Non-pigmented ciliary epithelial cell (primary cell): ENCODE measurements around the gene ALPL.
A peak's percentile ranks its signal among the peaks of the same experiment; 100 is the strongest.
"Not testable (repeated sequence)": the region's sequence is repeated elsewhere in the genome, so short reads cannot be mapped to it uniquely, and the experiment has no call there.

Experiments
- DNase-seq: peaks from one replicate; pipeline ENCODE4 v3.0.0-alpha.2; 2010; ENCODE audit warnings: low read depth

The ALPL gene

GRCh38 chr1:21507511-21508270, 1.5 kb upstream of the ALPL start:
- DNase-seq: no peak

GRCh38 chr1:21508580-21509350, 458 bp upstream of the ALPL start:
- no peak for DNase-seq

GRCh38 chr1:21510113-21510493, 880 bp downstream of the ALPL start:
- no peak for DNase-seq

GRCh38 chr1:21510885-21511578, 1.8 kb downstream of the ALPL start:
- no peak for DNase-seq

GRCh38 chr1:21511579-21512522, 2.6 kb downstream of the ALPL start:
- DNase-seq: peak; percentile 88

GRCh38 chr1:21514245-21514644, 5.0 kb downstream of the ALPL start:
- no peak for DNase-seq

- no peak for DNase-seq
These were observed 8.0 kb downstream of the ALPL start for GRCh38 chr1:21517161-21517589.

- no peak for DNase-seq
These were observed 8.6 kb downstream of the ALPL start for GRCh38 chr1:21517660-21518480.

- DNase-seq: no peak
These were observed 9.7 kb downstream of the ALPL start for GRCh38 chr1:21518774-21519455.

- not testable (repeated sequence) for DNase-seq
These were observed 10.4 kb downstream of the ALPL start for GRCh38 chr1:21519486-21520070.

GRCh38 chr1:21520899-21521716, 11.9 kb downstream of the ALPL start:
- DNase-seq: no peak

- no peak for DNase-seq
These were observed 12.5 kb downstream of the ALPL start for GRCh38 chr1:21521717-21522060.

GRCh38 chr1:21522525-21523038, 13.4 kb downstream of the ALPL start:
- DNase-seq: no peak

- DNase-seq: no peak
These were observed 14.1 kb downstream of the ALPL start for GRCh38 chr1:21523297-21523813.

- no peak for DNase-seq
These were observed 15.0 kb downstream of the ALPL start for GRCh38 chr1:21524220-21524619.

GRCh38 chr1:21524686-21525339, 15.6 kb downstream of the ALPL start:
- no peak for DNase-seq

- DNase-seq: no peak
These were observed 16.1 kb downstream of the ALPL start for GRCh38 chr1:21525340-21525717.

- no peak for DNase-seq
These were observed 17.2 kb downstream of the ALPL start for GRCh38 chr1:21526441-21526840.
